Activated naive CD8-positive, alpha-beta T cell treated with anti-CD3 and anti-CD28 coated beads, Interleukin-2, amount 50 U/mL, for 24 hours (primary cell): Measurements from ENCODE around the gene HIVEP3.

ENCODE experiments used
- ATAC-seq: fragments of 150-1000 bp; cut with Tn5 transposase; one replicate; pipeline ENCODE4 v1.10.0; 2021
- DNase-seq: peaks from one replicate; pipeline ENCODE4 v3.0.0; 2021
- H3K27ac Mint-ChIP-seq: one replicate; pipeline ENCODE4 v1.8.0; 2021; ENCODE audit warnings: mild to moderate bottlenecking, mixed read lengths
- H3K27me3 Mint-ChIP-seq: one replicate; pipeline ENCODE4 v1.8.0; 2021; ENCODE audit warnings: mixed read lengths
- H3K36me3 Mint-ChIP-seq: one replicate; pipeline ENCODE4 v1.8.0; 2021; ENCODE audit warnings: low read depth, mixed read lengths
- H3K4me1 Mint-ChIP-seq: one replicate; pipeline ENCODE4 v1.8.0; 2021; ENCODE audit warnings: mixed read lengths
- H3K4me3 Mint-ChIP-seq: one replicate; pipeline ENCODE4 v1.8.0; 2021; ENCODE audit warnings: mild to moderate bottlenecking, moderate library complexity, mixed read lengths
- H3K9me3 Mint-ChIP-seq: one replicate; pipeline ENCODE4 v1.8.0; 2021; ENCODE audit warnings: mixed read lengths

The HIVEP3 gene

GRCh38 chr1:41631154-41631553 is 287.6 kb downstream of the HIVEP3 start:
- Mint-ChIP-seq H3K4me1 (peaks cover 85% of the 10 kb centered on the region), H3K9me3 (no peaks in the 10 kb centered on the region), H3K4me3 (no peak overlapping the region), H3K36me3 (peaks cover 65% of the 10 kb centered on the region), H3K27me3 (no peaks in the 10 kb centered on the region), H3K27ac (peak overlapping the region; percentile 16)
- ATAC-seq (no peak), DNase-seq (no peak)

- H3K27ac Mint-ChIP-seq = peak overlapping the region; percentile 44
- H3K4me3 Mint-ChIP-seq = no peak overlapping the region
- no peaks in the 10 kb centered on the region for H3K9me3 Mint-ChIP-seq
- H3K4me1 Mint-ChIP-seq = peaks cover 83% of the 10 kb centered on the region
- no peak for ATAC-seq
- no peak for DNase-seq
- H3K36me3 Mint-ChIP-seq = peaks cover 71% of the 10 kb centered on the region
- no peaks in the 10 kb centered on the region for H3K27me3 Mint-ChIP-seq
These were observed 289.2 kb downstream of the HIVEP3 start for GRCh38 chr1:41629571-41629970.

DNA sequence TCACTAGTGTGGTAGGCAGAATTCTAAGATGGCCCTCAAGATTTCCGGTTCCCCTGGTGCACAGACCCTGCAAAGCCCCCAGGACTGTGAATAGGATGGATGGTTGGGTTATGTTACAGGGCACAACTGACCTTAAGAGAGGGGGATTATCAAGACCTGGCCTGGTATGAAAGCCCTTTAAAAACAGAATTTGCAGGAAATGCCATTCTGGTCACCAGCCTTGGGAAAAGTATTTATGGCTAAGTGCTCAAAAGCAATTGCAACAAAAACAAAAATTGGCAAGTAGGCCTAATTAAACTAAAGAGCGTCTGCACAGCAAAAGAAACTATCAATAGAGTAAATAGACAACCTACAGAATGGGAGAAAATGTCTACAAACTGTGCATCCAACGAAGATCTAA is 289.6 kb downstream of the HIVEP3 start:
- ATAC-seq (no peak), DNase-seq (no peak)
- Mint-ChIP-seq H3K4me1 (peaks cover 83% of the 10 kb centered on the region), H3K4me3 (no peak overlapping the region), H3K9me3 (no peaks in the 10 kb centered on the region), H3K27ac (peak overlapping the region; percentile 44), H3K36me3 (peaks cover 71% of the 10 kb centered on the region), H3K27me3 (no peaks in the 10 kb centered on the region)

GRCh38 chr1:41627491-41628280 is 291.0 kb downstream of the HIVEP3 start:
- Mint-ChIP-seq H3K9me3 (no peaks in the 10 kb centered on the region), H3K27ac (peak overlapping the region; percentile 74), H3K36me3 (peaks cover 69% of the 10 kb centered on the region), H3K4me1 (peaks cover 84% of the 10 kb centered on the region), H3K27me3 (no peaks in the 10 kb centered on the region), H3K4me3 (no peak overlapping the region)
- DNase-seq (no peak), ATAC-seq (no peak)

DNA sequence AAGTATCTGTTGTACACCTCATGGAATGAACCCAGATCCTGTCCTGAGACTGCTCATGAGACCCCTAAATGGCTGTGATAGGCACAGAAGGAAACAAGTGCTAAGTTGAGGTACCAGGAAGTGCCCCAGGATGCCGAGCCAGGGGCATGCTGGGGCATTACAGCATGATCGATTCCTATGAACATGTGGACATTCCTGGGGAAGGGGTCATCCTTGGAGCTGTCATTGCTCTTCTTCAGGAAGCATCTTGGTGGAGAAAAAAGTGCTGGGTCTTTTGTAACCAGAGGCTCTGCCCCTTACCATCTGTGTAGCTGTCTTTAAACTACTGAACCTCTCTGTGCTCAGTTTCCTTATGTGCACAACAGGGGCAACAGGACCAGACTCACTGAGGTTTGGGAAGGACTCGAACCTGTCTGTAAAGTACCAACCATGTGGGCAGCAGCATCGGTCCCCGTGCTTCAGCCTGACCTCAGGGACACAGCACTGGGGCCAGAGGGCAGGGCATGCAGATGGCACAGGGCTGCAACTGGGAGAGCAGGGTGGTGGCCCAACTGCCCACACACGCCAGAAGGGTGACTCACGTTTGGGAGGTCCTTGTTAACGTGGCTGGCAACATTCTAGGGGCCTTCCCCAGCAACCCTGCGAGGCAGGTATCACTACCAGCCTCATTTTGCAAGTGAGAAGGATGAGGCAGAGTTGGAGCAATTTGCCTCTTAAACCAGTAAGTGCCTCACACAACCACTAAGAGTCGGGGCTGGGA is 291.9 kb downstream of the HIVEP3 start:
- Mint-ChIP-seq H3K4me3 (no peak overlapping the region), H3K4me1 (peaks cover 88% of the 10 kb centered on the region), H3K36me3 (peaks cover 70% of the 10 kb centered on the region), H3K9me3 (no peaks in the 10 kb centered on the region), H3K27me3 (no peaks in the 10 kb centered on the region), H3K27ac (peak overlapping the region; percentile 74)
- ATAC-seq (peak; percentile 94), DNase-seq (peak; percentile 70)

DNA sequence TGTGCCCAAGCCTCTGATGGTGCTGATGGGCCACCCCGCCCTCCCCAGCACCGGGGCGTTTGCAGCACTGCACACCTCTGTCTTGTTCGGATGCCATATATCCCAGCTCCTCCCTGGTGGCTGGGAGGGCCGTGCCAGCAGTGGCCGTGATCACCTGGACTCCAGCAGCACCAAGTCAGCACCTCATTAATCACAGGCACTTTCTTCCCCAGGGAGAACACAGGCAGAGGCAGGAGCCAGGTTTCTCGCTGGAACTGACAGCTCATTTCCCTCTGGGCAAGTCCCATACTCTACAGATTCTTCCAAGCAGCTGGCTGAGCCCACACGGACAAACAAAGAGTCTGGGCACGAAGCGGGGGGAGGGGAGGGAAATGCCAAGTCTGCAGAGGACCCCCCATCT is 292.6 kb downstream of the HIVEP3 start:
- no peak for ATAC-seq
- no peak for DNase-seq
- H3K9me3 Mint-ChIP-seq = no peaks in the 10 kb centered on the region
- H3K4me1 Mint-ChIP-seq = peaks cover 90% of the 10 kb centered on the region
- no peaks in the 10 kb centered on the region for H3K27me3 Mint-ChIP-seq
- H3K4me3 Mint-ChIP-seq = no peak overlapping the region
- peaks cover 68% of the 10 kb centered on the region for H3K36me3 Mint-ChIP-seq
- H3K27ac Mint-ChIP-seq = peak overlapping the region; percentile 74

- no peaks in the 10 kb centered on the region for H3K9me3 Mint-ChIP-seq
- H3K4me1 Mint-ChIP-seq = peaks cover 71% of the 10 kb centered on the region
- H3K4me3 Mint-ChIP-seq = no peak overlapping the region
- no peak for ATAC-seq
- no peaks in the 10 kb centered on the region for H3K27me3 Mint-ChIP-seq
- no peak for DNase-seq
- H3K36me3 Mint-ChIP-seq = peaks cover 58% of the 10 kb centered on the region
- peak overlapping the region; percentile 68 for H3K27ac Mint-ChIP-seq
These were observed 295.0 kb downstream of the HIVEP3 start for GRCh38 chr1:41623736-41624135.

GRCh38 chr1:41622859-41623732 is 295.6 kb downstream of the HIVEP3 start:
- Mint-ChIP-seq H3K27me3 (no peaks in the 10 kb centered on the region), H3K9me3 (no peaks in the 10 kb centered on the region), H3K36me3 (peaks cover 57% of the 10 kb centered on the region), H3K4me1 (peaks cover 64% of the 10 kb centered on the region), H3K27ac (peak overlapping the region; percentile 73), H3K4me3 (no peak overlapping the region)
- ATAC-seq (no peak), DNase-seq (no peak)

- Mint-ChIP-seq H3K27ac (peak overlapping the region; percentile 73), H3K4me1 (peaks cover 57% of the 10 kb centered on the region), H3K27me3 (no peaks in the 10 kb centered on the region), H3K36me3 (peaks cover 59% of the 10 kb centered on the region), H3K4me3 (no peak overlapping the region), H3K9me3 (no peaks in the 10 kb centered on the region)
- no peak for DNase-seq
- no peak for ATAC-seq
These were observed 296.3 kb downstream of the HIVEP3 start for GRCh38 chr1:41622402-41622801.

DNA sequence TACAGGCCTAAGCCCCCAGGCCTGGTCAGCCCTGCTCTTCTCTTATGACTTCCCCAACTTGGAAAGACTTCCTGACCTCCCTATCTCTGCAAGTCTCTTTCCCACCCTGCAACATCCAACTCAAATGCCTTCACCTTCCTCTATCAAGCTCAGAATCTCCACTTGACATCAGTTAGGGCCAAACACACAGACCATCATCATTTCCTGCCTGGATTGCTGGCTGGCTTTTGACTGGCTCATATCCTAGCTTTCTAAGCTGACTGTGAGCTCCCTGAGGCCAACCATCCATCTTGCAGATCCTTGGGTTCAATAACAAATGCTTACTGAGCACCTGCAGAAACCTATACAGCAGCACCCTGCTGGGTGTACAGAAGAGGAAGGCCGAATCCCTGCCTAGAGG is 296.9 kb downstream of the HIVEP3 start:
- peaks cover 59% of the 10 kb centered on the region for H3K36me3 Mint-ChIP-seq
- DNase-seq = no peak
- H3K4me1 Mint-ChIP-seq = peaks cover 51% of the 10 kb centered on the region
- ATAC-seq = no peak
- no peaks in the 10 kb centered on the region for H3K9me3 Mint-ChIP-seq
- no peak overlapping the region for H3K4me3 Mint-ChIP-seq
- no peak overlapping the region for H3K27ac Mint-ChIP-seq
- no peaks in the 10 kb centered on the region for H3K27me3 Mint-ChIP-seq

- H3K36me3 Mint-ChIP-seq = peaks cover 58% of the 10 kb centered on the region
- H3K27ac Mint-ChIP-seq = no peak overlapping the region
These were observed 297.5 kb downstream of the HIVEP3 start for GRCh38 chr1:41621256-41621655.

GRCh38 chr1:41620365-41621169 is 298.2 kb downstream of the HIVEP3 start:
- peaks cover 59% of the 10 kb centered on the region for H3K36me3 Mint-ChIP-seq
- no peak for ATAC-seq
- H3K27ac Mint-ChIP-seq = peak overlapping the region; percentile 6
- no peaks in the 10 kb centered on the region for H3K9me3 Mint-ChIP-seq
- no peaks in the 10 kb centered on the region for H3K27me3 Mint-ChIP-seq
- peaks cover 44% of the 10 kb centered on the region for H3K4me1 Mint-ChIP-seq
- DNase-seq = no peak
- no peak overlapping the region for H3K4me3 Mint-ChIP-seq

More at GRCh38 chr1:41621256-41621655, 297.5 kb downstream of the HIVEP3 start:
- Mint-ChIP-seq H3K9me3 (no peaks in the 10 kb centered on the region), H3K4me3 (no peak overlapping the region), H3K4me1 (peaks cover 46% of the 10 kb centered on the region), H3K27me3 (no peaks in the 10 kb centered on the region)
- DNase-seq (no peak), ATAC-seq (no peak)

GRCh38 chr1:41619511-41620364 is 299.0 kb downstream of the HIVEP3 start:
- no peaks in the 10 kb centered on the region for H3K9me3 Mint-ChIP-seq
- H3K4me1 Mint-ChIP-seq = peaks cover 45% of the 10 kb centered on the region
- H3K27ac Mint-ChIP-seq = no peak overlapping the region

More at GRCh38 chr1:41619511-41620364, 299.0 kb downstream of the HIVEP3 start:
- no peak for ATAC-seq
- Mint-ChIP-seq H3K36me3 (peaks cover 61% of the 10 kb centered on the region), H3K4me3 (no peak overlapping the region), H3K27me3 (no peaks in the 10 kb centered on the region)
- DNase-seq = no peak
